22Rv1 (cell line): ENCODE data around the gene ATP8A1.

Source experiments
- H3K27ac ChIP-seq: fragments of 450-650 bp; 2 replicates; pipeline ENCODE4 v1.5.1; 2017
- CTCF ChIP-seq: fragments of 450-650 bp; IDR thresholded peaks from 2 replicates; pipeline ENCODE4 v1.5.1; 2017; ENCODE audit warnings: mild to moderate bottlenecking
- ZFX ChIP-seq: fragments of 450-650 bp; IDR thresholded peaks from 2 replicates; pipeline ENCODE4 v1.6.1; 2017; ENCODE audit warnings: antibody characterized with exemption, borderline replicate concordance

ATP8A1 gene

GRCh38 chr4:42452823-42453222, 204.1 kb downstream of the ATP8A1 start:
- TF ChIP-seq ZFX = no peak
- TF ChIP-seq CTCF = no peak

GRCh38 chr4:42446823-42447222, 210.1 kb downstream of the ATP8A1 start:
- TF ChIP-seq CTCF = no peak
- no peak for TF ChIP-seq ZFX
- H3K27ac ChIP-seq = no peak overlapping the region

More at GRCh38 chr4:42452823-42453222, 204.1 kb downstream of the ATP8A1 start:
- no peak overlapping the region for H3K27ac ChIP-seq

- no peak for TF ChIP-seq CTCF
- no peak for TF ChIP-seq ZFX
- no peak overlapping the region for H3K27ac ChIP-seq
These were observed 211.9 kb downstream of the ATP8A1 start for GRCh38 chr4:42445038-42445437.

- no peak overlapping the region for H3K27ac ChIP-seq
- TF ChIP-seq CTCF = no peak
- TF ChIP-seq ZFX = no peak
These were observed 214.3 kb downstream of the ATP8A1 start for GRCh38 chr4:42442601-42443000.

- TF ChIP-seq ZFX = no peak
These were observed 216.8 kb downstream of the ATP8A1 start for GRCh38 chr4:42440083-42440482.

GRCh38 chr4:42436928-42437565, 219.9 kb downstream of the ATP8A1 start:
- no peak overlapping the region for H3K27ac ChIP-seq
- TF ChIP-seq CTCF = no peak
- TF ChIP-seq ZFX = no peak

More at GRCh38 chr4:42440083-42440482, 216.8 kb downstream of the ATP8A1 start:
- no peak overlapping the region for H3K27ac ChIP-seq

- H3K27ac ChIP-seq = no peak overlapping the region
- TF ChIP-seq CTCF = no peak
- no peak for TF ChIP-seq ZFX
These were observed 228.9 kb downstream of the ATP8A1 start for GRCh38 chr4:42428036-42428435.
